Adrenal gland (tissue), 5 donors: ENCODE data around the gene CD300H.

Experiments
- CTCF ChIP-seq, 6 experiments: fragments of 450-650 bp in 4 of 6; fragments of 200-600 bp in 2 of 6; sonication (generic) in 1 of 6; IDR thresholded peaks; 1 replicate in 5 of 6; 2 replicates in 1 of 6; pipeline versions ENCODE4 v1.5.1 to v1.8.0; 2016 to 2021; ENCODE audit warnings: antibody characterized with exemption in 6 of 6, mild to moderate bottlenecking in 2 of 6, moderate library complexity in 1 of 6
- POLR2A ChIP-seq, 2 donors: fragments of 450-650 bp; IDR thresholded peaks; one replicate each; pipeline ENCODE4 v1.6.1; 2017; ENCODE audit warnings: antibody characterized with exemption in 2 of 2, mild to moderate bottlenecking in 2 of 2, moderate library complexity in 1 of 2
- donor health status: DM: no; HTN: no; CAD: no.

- TF ChIP-seq CTCF (IDR thresholded peaks at IDR 0.05) (no peak), POLR2A (IDR thresholded peaks at IDR 0.05) (no peak)
Measured at GRCh38 chr17:74524653-74525464, 42.5 kb downstream of the CD300H start.
